AG04449 (cell line): Measurements from ENCODE around the gene PTPRF.

ENCODE experiments used
- CTCF ChIA-PET: fragments of 350-600 bp; formaldehyde crosslinking; extraction: SDS; loops from one replicate; lab custom pipeline; 2021; ENCODE audit warnings: antibody characterized with exemption; lab: Yijun Ruan, JAX
- POLR2A ChIA-PET: fragments of 400-600, 350-600 bp; formaldehyde crosslinking; extraction: SDS; loops from one replicate; lab custom pipeline; 2020; ENCODE audit warnings: antibody characterized with exemption, inconsistent platforms; lab: Yijun Ruan, JAX
- DNase-seq: peaks from one replicate; pipeline ENCODE4 v3.0.0-alpha.2; 2010; ENCODE audit warnings: low read depth, low spot score
- H3K4me3 ChIP-seq: 2 replicates; pipeline ENCODE4 v1.5.1; 2011; ENCODE audit warnings: low read depth, mild to moderate bottlenecking, control low read depth, low read length
- TF ChIP-seq, protein P1 (sequence below): IDR thresholded peaks from one replicate; pipeline ENCODE4 v1.5.1; 2011; ENCODE audit warnings: mild to moderate bottlenecking, moderate library complexity, low read length, control low read depth, inconsistent platforms; ENCODE audit not compliant: insufficient read depth; ENCODE audit errors: missing control alignments

Gene PTPRF

DNA sequence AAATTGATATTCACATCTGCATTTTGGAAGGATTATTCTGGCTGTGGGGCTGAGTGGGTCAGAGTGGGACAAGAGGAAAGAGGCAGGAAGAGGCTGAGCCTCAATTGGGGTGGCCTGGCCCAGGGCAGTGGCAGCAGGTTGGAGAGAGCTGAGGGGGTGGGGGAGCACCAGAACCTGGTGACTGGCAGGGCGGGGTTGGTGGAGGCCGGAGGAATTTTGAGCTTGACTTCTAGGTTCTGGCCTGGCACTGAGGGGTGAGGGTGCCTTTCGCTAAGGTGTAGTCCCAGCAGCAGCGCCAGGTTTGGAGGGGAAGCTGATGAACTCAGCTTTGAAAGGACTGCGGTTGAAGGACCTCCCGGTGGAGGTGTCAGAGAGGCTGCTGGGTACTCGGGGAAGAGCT lies 85.7 kb downstream of the PTPRF start:
- ChIA-PET POLR2A (interaction anchor here (0.7 kb wide), 1 partner anchor 34 kb away, joined by 3 read pairs; the partner anchor contains the start of gene KDM4A), CTCF (interaction anchor here (1.0 kb wide), 1 partner anchor 87 kb away, joined by 3 read pairs; no protein-coding TSS in a partner anchor)
- no peak overlapping the region for H3K4me3 ChIP-seq
- no peak for DNase-seq
- TF ChIP-seq, protein P1, sequence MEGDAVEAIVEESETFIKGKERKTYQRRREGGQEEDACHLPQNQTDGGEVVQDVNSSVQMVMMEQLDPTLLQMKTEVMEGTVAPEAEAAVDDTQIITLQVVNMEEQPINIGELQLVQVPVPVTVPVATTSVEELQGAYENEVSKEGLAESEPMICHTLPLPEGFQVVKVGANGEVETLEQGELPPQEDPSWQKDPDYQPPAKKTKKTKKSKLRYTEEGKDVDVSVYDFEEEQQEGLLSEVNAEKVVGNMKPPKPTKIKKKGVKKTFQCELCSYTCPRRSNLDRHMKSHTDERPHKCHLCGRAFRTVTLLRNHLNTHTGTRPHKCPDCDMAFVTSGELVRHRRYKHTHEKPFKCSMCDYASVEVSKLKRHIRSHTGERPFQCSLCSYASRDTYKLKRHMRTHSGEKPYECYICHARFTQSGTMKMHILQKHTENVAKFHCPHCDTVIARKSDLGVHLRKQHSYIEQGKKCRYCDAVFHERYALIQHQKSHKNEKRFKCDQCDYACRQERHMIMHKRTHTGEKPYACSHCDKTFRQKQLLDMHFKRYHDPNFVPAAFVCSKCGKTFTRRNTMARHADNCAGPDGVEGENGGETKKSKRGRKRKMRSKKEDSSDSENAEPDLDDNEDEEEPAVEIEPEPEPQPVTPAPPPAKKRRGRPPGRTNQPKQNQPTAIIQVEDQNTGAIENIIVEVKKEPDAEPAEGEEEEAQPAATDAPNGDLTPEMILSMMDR = no peak

DNA sequence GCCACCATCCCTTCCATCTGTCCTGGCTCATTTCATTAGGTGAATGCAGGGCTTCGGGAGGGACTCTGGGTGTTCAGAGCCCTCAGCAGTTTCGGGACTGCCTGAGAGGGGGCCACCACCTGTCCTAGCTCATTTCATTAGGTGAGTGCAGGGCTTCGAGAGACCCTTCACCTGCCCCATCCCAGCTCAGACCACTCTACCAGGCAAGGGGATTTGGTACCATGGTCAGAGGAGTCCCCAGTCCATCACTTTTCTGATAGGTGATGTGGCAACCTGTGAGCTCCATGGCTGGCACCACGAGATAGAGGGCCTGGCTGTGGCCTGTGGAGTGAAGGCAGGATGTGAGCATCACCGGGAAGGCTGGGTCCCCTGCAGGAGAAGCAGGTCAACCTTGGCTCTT lies 86.3 kb downstream of the PTPRF start:
- CTCF ChIA-PET = interaction anchor here (1.0 kb wide), 1 partner anchor 87 kb away, joined by 3 read pairs; no protein-coding TSS in a partner anchor
- TF ChIP-seq, protein P1 = no peak
- no peak for DNase-seq
- H3K4me3 ChIP-seq = no peak overlapping the region
- POLR2A ChIA-PET = interaction anchor here (0.7 kb wide), 1 partner anchor 33 kb away, joined by 3 read pairs; the partner anchor contains the start of gene KDM4A

DNA sequence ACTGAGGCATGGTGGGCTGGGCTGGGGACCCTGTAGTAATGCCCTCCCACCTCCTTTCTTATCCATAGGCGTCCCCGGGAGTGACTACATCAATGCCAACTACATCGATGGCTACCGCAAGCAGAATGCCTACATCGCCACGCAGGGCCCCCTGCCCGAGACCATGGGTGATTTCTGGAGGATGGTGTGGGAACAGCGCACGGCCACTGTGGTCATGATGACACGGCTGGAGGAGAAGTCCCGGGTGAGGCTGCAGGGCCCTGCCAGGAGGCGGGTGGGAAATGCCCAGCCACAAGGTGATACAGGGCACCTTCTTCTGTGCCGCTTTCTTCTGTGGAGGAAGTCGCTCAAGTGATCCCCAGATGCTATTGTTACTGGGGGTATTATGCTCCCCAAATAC lies 87.0 kb downstream of the PTPRF start:
- POLR2A ChIA-PET = no interaction called here
- no peak for DNase-seq
- CTCF ChIA-PET = no interaction called here
- TF ChIP-seq, protein P1 = no peak
- no peak overlapping the region for H3K4me3 ChIP-seq

DNA sequence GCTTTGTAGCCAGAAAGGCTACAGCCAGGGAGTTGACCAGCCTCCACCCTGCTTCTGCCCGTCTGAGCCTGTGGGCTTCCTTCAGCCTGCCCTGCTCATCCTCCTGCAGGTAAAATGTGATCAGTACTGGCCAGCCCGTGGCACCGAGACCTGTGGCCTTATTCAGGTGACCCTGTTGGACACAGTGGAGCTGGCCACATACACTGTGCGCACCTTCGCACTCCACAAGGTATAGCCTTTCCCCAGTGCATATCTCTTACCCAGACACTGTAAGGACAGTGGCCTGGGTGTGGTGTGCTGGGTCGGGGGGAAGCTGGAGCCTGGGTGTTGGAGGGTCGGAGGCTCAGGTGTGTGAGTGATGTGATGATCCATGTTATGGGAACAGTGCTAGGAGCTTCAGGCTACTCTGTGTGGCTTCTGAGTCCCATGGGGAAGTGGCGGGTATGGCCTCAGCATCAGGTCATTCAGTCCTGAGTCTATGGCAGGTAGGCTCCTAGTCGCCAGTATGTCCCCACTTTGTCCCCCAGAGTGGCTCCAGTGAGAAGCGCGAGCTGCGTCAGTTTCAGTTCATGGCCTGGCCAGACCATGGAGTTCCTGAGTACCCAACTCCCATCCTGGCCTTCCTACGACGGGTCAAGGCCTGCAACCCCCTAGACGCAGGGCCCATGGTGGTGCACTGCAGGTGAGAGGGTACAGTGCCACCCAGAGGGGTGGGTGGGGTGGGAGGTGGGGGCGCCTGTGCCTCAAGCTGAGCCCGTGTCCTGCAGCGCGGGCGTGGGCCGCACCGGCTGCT lies 88.0 kb downstream of the PTPRF start:
- CTCF ChIA-PET = interaction anchor here (1.2 to 1.8 kb wide), 2 partner anchors 17 to 90 kb away, joined by 3 to 5 read pairs; no protein-coding TSS in a partner anchor
- no peak for DNase-seq
- H3K4me3 ChIP-seq = no peak overlapping the region
- POLR2A ChIA-PET = no interaction called here
- TF ChIP-seq, protein P1 = no peak

DNA sequence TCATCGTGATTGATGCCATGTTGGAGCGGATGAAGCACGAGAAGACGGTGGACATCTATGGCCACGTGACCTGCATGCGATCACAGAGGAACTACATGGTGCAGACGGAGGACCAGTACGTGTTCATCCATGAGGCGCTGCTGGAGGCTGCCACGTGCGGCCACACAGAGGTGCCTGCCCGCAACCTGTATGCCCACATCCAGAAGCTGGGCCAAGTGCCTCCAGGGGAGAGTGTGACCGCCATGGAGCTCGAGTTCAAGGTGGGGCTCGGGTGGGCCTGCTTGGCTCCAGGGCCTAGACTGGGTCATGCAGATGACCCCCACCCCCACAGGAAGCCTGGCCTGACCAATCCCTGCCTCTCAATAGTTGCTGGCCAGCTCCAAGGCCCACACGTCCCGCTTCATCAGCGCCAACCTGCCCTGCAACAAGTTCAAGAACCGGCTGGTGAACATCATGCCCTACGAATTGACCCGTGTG lies 88.7 kb downstream of the PTPRF start:
- no peak for DNase-seq
- POLR2A ChIA-PET = no interaction called here
- H3K4me3 ChIP-seq = no peak overlapping the region
- CTCF ChIA-PET = interaction anchor here (1.2 to 1.8 kb wide), 2 partner anchors 16 to 90 kb away, joined by 3 to 5 read pairs; no protein-coding TSS in a partner anchor
- TF ChIP-seq, protein P1 = no peak
